Transverse colon (tissue), 4 donors: Measurements from ENCODE around the gene RASL12. TPM values are rescaled to one million over a fixed set of nuclear protein-coding genes. Genes with fewer than 3 reads are reported as not detected.
"Not testable (repeated sequence)": the region's sequence is repeated elsewhere in the genome, so short reads cannot be mapped to it uniquely, and the experiment has no call there.

Source experiments
- DNase-seq: peaks from one replicate; pipeline ENCODE4 v3.0.0-alpha.2; 2019
- H3K27ac ChIP-seq, 4 donors: fragments of 200-600 bp; sonication (generic); 2 replicates each; pipeline ENCODE4 v1.5.1; 2016 to 2018; ENCODE audit warnings: inconsistent platforms in 4 of 4
- H3K27me3 ChIP-seq: fragments of 200-600 bp; sonication (generic); 2 replicates; pipeline ENCODE4 v1.5.1; 2017; ENCODE audit warnings: inconsistent platforms
- H3K36me3 ChIP-seq, 4 donors: fragments of 200-600 bp; sonication (generic); 2 replicates each; pipeline ENCODE4 v1.5.1; 2017 to 2019; ENCODE audit warnings: inconsistent platforms in 4 of 4
- H3K4me1 ChIP-seq, 4 donors: fragments of 200-600 bp; sonication (generic); 2 replicates each; pipeline ENCODE4 v1.5.1; 2017 to 2020; ENCODE audit warnings: inconsistent platforms in 4 of 4
- H3K4me3 ChIP-seq, 4 donors: fragments of 200-600 bp; sonication (generic); 1 replicate in 1 of 4; 2 replicates in 3 of 4; pipeline versions ENCODE4 v1.5.1 to v1.6.1; 2017 to 2019; ENCODE audit warnings: inconsistent platforms in 4 of 4
- H3K9me3 ChIP-seq, 2 donors: fragments of 200-600 bp; sonication (generic); 2 replicates each; pipeline ENCODE4 v1.5.1; 2017 to 2019; ENCODE audit warnings: inconsistent platforms in 2 of 2
- EP300 ChIP-seq: sonication (generic); formaldehyde crosslinking; IDR thresholded peaks from one replicate; pipeline ENCODE4 v1.6.1; 2017; ENCODE audit warnings: antibody characterized with exemption, low read depth
- POLR2A ChIP-seq: fragments of 450-650 bp; IDR thresholded peaks from one replicate; pipeline ENCODE4 v1.6.1; 2016; ENCODE audit warnings: antibody characterized with exemption, mild to moderate bottlenecking, moderate library complexity
- POLR2AphosphoS5 ChIP-seq, 3 donors: sonication (generic); formaldehyde crosslinking; IDR thresholded peaks; one replicate each; pipeline ENCODE4 v1.6.1; 2016; ENCODE audit warnings: antibody characterized with exemption in 3 of 3
- WGBS, 2 donors: methylation state at CpG; one replicate each; pipeline ENCODE4 v1.1.5; 2018; ENCODE audit warnings: low coverage in 1 of 2; 5-methylcytosine and 5-hydroxymethylcytosine counted together
- in situ Hi-C, 4 donors: fragments of 200-750 bp; cut with MboI; loops; one replicate each; pipeline versions ENCODE4 v1.15.0 to v1.15.1; 2017; ENCODE audit warnings: low sequenced_read_pairs in 3 of 4, low pct_ligation_motif_present in 1 of 4, low pct_unique_long_range_greater_than_20kb in 1 of 4
- intact Hi-C: fragments of 100-400 bp; cut with DNase I; formaldehyde crosslinking; loops from one replicate; pipeline ENCODE4 v1.15.1; 2023; ENCODE audit warnings: low total_unique reads
- total RNA-seq, 4 donors: library from RNA; depleted of rRNA; stranded (reverse); fragments of >200 nt; gene quantifications; one replicate each; pipeline ENCODE4 v1.1.0, GENCODE V29; 2016
- TF ChIP-seq, protein P1 (sequence below), 5 experiments: fragments of 200-600 bp in 3 of 5; fragments of 450-650 bp in 2 of 5; sonication (generic) in 3 of 5; IDR thresholded peaks; 1 replicate in 2 of 5; 2 replicates in 3 of 5; pipeline ENCODE4 v1.5.1; 2016 to 2017; ENCODE audit warnings: antibody characterized with exemption in 5 of 5, inconsistent platforms in 3 of 5, mild to moderate bottlenecking in 2 of 5, moderate library complexity in 1 of 5

Gene RASL12
- total RNA-seq, 4 donors from 2014 or later = 13.9 to 46.8 (median 16.4) TPM

DNA sequence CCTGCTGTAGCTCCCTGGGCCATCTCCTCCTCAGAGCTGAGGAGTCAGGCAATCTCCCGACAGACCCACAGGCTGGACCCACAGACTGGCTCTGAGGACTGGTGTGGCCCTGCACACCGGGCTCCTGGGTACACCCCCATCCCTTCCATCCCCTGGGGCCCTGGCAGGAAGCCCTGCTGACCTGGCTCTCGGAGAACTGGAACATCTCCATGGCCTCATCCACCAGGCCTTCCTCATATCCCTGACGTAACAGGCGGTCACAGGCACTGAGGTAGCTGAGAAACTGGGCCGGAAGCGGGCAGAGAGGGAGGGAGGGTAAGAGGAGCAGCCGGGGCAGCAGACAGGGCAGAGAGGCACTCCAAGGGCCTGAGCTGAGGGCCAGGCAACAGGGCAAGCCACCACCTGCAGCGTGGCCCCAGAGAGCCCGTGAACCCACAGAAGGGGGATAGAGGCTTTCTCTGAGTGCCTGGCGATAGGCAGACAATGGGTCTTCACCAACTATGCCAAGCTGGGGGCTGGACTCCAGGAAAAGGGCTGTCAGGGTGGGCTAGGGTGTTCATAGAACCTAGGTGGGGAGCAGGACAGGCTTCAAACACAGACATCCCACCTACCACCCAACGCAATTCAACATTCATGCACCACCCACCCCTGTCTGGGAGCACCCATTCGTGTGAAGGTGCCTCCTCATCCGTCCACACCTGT is 26.7 kb upstream of the RASL12 start:
- TF ChIP-seq POLR2AphosphoS5 (IDR thresholded peaks at IDR 0.05) (peak in 1 of 3 donors; percentile 36), EP300 (peak; percentile 37), POLR2A (no peak)
- TF ChIP-seq, protein P1, sequence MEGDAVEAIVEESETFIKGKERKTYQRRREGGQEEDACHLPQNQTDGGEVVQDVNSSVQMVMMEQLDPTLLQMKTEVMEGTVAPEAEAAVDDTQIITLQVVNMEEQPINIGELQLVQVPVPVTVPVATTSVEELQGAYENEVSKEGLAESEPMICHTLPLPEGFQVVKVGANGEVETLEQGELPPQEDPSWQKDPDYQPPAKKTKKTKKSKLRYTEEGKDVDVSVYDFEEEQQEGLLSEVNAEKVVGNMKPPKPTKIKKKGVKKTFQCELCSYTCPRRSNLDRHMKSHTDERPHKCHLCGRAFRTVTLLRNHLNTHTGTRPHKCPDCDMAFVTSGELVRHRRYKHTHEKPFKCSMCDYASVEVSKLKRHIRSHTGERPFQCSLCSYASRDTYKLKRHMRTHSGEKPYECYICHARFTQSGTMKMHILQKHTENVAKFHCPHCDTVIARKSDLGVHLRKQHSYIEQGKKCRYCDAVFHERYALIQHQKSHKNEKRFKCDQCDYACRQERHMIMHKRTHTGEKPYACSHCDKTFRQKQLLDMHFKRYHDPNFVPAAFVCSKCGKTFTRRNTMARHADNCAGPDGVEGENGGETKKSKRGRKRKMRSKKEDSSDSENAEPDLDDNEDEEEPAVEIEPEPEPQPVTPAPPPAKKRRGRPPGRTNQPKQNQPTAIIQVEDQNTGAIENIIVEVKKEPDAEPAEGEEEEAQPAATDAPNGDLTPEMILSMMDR (IDR thresholded peaks at IDR 0.05) = no peak
- H3K9me3 ChIP-seq = no peaks in the 10 kb centered on the region
- H3K4me3 ChIP-seq = no peak overlapping the region
- H3K27ac ChIP-seq = peak overlapping the region; percentile 10 to 78 (median 62)
- no peaks in the 10 kb centered on the region for H3K36me3 ChIP-seq
- WGBS, 2 donors = 89 to 90% methylated on average over 2 to 14 of the region's 14 CpGs
- peak; percentile 33 for DNase-seq
- no peaks in the 10 kb centered on the region for H3K27me3 ChIP-seq
- in situ Hi-C loops = loop anchor here in 2 of 4 donors (10.0 kb wide), 1 partner anchor 60 kb away; no protein-coding TSS in a partner anchor
- H3K4me1 ChIP-seq = peaks cover 2 to 16% (median 14%) of the 10 kb centered on the region in 4 donors
- intact Hi-C loops = no loop called here

DNA sequence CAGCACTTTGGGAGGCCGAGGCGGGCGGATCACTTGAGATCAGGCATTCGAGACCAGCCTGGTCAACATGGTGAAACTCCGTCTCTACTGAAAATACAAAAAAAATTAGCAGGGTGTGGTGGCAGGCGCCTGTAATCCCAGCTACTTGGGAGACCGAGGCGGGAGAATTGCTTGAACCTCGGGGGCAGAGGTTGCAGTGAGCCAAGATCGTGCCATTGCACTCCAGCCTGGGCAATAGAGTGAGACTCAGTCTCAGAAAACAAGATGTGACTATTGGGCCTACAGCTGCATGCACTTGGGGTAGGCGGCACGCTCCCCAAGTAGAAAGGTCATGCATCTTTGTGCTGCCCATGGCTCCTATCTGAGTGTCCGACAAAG is 26.0 kb upstream of the RASL12 start:
- H3K9me3 ChIP-seq, H3K4me3 ChIP-seq, intact Hi-C loops, H3K36me3 ChIP-seq, DNase-seq, H3K27me3 ChIP-seq: not testable (repeated sequence)
- in situ Hi-C loops = loop anchor here in 2 of 4 donors (10.0 kb wide), 1 partner anchor 59 kb away; no protein-coding TSS in a partner anchor
- WGBS, 2 donors = 93% methylated on average over 3 to 13 of the region's 13 CpGs
- H3K27ac ChIP-seq = peak overlapping the region in 3 of 4 donors; percentile 62 to 78 (median 63)
- H3K4me1 ChIP-seq = peaks cover 9 to 23% (median 21%) of the 10 kb centered on the region in 4 donors

DNA sequence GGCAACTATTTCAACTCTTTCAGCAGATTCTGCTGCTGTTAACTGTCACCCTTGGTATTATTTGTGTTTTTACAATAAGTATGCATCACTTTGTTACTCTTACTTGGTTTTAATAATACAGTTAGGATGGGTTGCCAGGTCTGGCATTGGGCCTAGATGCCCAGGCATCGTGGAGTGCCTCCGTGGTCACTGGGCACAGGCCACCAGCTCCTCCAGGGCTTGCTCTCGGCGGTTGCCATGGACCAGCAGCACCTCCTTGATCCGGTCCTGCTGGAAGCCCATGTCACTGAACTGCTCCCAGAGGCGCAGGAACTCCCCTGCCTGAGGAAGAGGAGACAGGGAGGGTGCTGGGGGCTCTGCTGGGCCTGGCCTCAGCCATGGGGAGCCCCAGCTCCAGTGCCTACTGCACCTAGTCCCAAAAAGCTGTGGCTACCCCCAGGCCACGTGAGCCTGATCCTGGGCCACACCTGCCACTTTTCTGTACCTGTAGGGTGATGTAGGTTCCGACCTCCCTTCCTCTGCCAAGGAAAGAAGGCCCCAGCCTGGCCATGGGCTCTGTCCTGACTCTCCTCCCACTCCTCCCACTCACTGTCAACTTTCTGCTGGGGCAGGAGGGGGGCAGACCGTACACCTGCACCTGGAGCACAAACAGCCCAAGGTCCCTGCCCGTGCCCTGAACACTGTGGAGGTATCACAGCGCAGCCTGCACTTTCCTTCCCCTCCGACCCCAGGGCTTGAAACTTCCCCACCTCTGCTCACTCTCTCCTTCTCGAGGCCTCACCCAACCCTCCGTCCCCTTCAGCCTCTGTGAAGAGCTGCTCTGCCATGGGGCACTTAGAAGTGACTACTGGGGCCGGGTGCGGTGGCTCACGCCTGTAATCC is 25.4 kb upstream of the RASL12 start:
- Histone ChIP-seq H3K27me3 (no peaks in the 10 kb centered on the region), H3K4me1 (peaks cover 15 to 29% (median 27%) of the 10 kb centered on the region in 4 donors), H3K36me3 (no peaks in the 10 kb centered on the region), H3K27ac (peak overlapping the region in 3 of 4 donors; percentile 62 to 78 (median 63)), H3K4me3 (no peak overlapping the region), H3K9me3 (no peaks in the 10 kb centered on the region)
- in situ Hi-C loops (loop anchor here in 2 of 4 donors (10.0 kb wide), 1 partner anchor 58 kb away; no protein-coding TSS in a partner anchor), intact Hi-C loops (no loop called here)
- 91 to 93% methylated on average over 3 to 16 of the region's 17 CpGs for WGBS, 2 donors
- no peak for DNase-seq
- TF ChIP-seq POLR2A = no peak
- TF ChIP-seq EP300 = no peak
- TF ChIP-seq POLR2AphosphoS5 (IDR thresholded peaks at IDR 0.05) = no peak
- TF ChIP-seq, protein P1 (IDR thresholded peaks at IDR 0.05) = no peak

DNA sequence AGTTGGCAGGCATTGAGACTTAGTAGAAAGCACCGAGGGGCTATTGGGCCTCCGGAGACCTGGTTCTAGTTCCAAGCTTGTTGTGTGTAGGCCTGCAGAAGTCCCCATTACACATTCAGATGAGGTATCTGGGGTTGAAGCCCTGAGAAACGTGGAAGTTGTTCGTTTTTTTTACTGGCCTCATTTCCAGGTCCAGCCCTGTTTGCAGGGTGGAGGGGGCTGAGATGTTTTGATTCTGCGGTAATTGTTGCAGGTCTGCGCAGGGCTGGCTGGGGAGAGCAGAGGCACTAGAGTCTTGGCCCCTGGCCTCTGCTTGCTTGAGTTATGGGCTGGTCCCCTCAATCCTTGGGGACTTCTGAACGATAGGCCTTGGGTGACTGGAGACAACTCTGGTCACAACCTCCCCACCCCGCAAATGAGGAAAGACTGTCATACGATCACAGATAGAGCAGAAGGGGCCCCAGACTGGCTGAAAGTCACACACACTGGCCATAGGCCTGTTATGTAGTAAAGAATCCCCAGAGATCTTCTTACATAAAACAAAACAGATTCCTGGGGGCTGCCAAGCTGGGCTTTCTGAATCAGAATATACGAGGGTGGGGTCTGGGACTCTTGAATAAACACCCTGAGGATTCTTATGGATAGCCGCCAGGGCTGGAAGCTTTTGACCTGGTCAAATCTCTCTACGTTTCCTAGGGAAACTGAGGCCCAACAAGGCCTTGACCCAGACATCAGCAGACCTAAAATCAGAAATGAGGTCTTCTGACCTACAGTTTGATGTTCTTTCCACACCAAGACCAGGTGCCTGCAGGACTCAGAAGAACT is 24.4 kb upstream of the RASL12 start:
- Histone ChIP-seq H3K27me3 (no peaks in the 10 kb centered on the region), H3K4me1 (peaks cover 25 to 39% (median 36%) of the 10 kb centered on the region in 4 donors), H3K4me3 (no peak overlapping the region), H3K27ac (peak overlapping the region in 2 of 4 donors; percentile 33 to 36), H3K36me3 (no peaks in the 10 kb centered on the region), H3K9me3 (no peaks in the 10 kb centered on the region)
- 67 to 76% methylated on average over 1 to 12 of the region's 12 CpGs for WGBS, 2 donors
- TF ChIP-seq, protein P1 (IDR thresholded peaks at IDR 0.05) = no peak
- TF ChIP-seq EP300 = no peak
- TF ChIP-seq POLR2AphosphoS5 (IDR thresholded peaks at IDR 0.05) = no peak
- no peak for TF ChIP-seq POLR2A
- in situ Hi-C loops (loop anchor here in 2 of 4 donors (10.0 kb wide), 1 partner anchor 57 kb away; no protein-coding TSS in a partner anchor), intact Hi-C loops (no loop called here)
- DNase-seq = no peak
